Measurements from ENCODE around the gene MRPL40.

DNA sequence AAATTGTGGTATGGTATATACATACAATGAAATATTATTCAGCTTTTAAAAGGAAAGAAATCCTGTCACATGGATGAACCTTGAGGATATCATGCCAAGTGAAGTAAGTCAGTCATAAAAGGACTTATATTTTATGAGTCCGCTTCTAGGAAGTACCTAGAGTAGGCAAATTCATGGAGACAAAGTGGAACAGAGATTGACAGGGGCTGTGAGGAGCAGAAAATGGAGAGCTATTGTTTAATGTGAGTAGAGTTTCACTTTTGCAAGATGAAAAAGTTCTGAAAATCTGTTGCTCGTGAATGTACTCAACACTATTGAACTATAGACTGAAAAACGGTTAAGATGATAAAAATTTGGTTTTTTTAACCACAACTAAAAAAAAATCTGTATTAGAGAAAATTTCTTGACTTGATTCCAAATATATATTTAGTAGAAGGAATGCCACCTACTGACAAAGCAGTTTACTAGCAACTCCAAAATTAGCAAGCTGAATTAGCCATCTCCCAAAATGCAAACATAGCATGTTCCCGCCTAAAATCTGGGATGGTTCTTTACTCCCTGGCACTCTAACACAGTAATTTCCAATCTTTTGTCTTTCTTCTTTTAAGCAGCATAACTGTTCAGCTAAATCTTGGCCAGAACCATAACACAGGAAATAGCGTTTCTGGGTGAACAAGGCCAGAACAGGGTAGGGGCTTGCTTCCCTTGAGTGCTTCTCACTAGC, 45.1 kb downstream of the MRPL40 start:
- TF ChIP-seq EZH2 (IDR thresholded peaks at IDR 0.05; ENCODE audit: low read depth, unreplicated experiment): no peak
- no peak for TF ChIP-seq POLR2AphosphoS5 (IDR thresholded peaks at IDR 0.05; ENCODE audit: low read depth)
- TF ChIP-seq, protein P1, sequence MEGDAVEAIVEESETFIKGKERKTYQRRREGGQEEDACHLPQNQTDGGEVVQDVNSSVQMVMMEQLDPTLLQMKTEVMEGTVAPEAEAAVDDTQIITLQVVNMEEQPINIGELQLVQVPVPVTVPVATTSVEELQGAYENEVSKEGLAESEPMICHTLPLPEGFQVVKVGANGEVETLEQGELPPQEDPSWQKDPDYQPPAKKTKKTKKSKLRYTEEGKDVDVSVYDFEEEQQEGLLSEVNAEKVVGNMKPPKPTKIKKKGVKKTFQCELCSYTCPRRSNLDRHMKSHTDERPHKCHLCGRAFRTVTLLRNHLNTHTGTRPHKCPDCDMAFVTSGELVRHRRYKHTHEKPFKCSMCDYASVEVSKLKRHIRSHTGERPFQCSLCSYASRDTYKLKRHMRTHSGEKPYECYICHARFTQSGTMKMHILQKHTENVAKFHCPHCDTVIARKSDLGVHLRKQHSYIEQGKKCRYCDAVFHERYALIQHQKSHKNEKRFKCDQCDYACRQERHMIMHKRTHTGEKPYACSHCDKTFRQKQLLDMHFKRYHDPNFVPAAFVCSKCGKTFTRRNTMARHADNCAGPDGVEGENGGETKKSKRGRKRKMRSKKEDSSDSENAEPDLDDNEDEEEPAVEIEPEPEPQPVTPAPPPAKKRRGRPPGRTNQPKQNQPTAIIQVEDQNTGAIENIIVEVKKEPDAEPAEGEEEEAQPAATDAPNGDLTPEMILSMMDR (conservative IDR thresholded peaks at IDR 0.05; ENCODE audit: low read depth in 2 of 2): no peak
- TF ChIP-seq EZH2phosphoT487 (IDR thresholded peaks at IDR 0.05; ENCODE audit: unreplicated experiment): no peak
- no peak for TF ChIP-seq ZNF462 (CRISPR knock-in tag; IDR thresholded peaks at IDR 0.05)
- TF ChIP-seq REST (IDR thresholded peaks at IDR 0.05; ENCODE audit: unreplicated experiment): no peak
- no peak for TF ChIP-seq ETS1 (IDR thresholded peaks at IDR 0.05)
- no peak for TF ChIP-seq NANOG (IDR thresholded peaks at IDR 0.05; ENCODE audit: borderline replicate concordance)
- no peak for TF ChIP-seq STAT1 (IDR thresholded peaks at IDR 0.05; ENCODE audit: unreplicated experiment)

All from GM23338 (cell line).